Skeletal muscle tissue (tissue), 4 donors: Measurements from ENCODE around the gene APOM. TPM values are rescaled to one million over a fixed set of nuclear protein-coding genes. Genes with fewer than 3 reads are reported as not detected.
A peak's percentile ranks its signal among the peaks of the same experiment; 100 is the strongest.

ENCODE experiments used
- H3K27ac ChIP-seq: one replicate; pipeline ENCODE4 v1.7.0; 2013; ENCODE audit warnings: mild to moderate bottlenecking, low read depth, low read length, inconsistent platforms
- H3K27me3 ChIP-seq, 3 donors: one replicate each; pipeline ENCODE4 v1.7.0; 2013; ENCODE audit warnings: low read length in 3 of 3; ENCODE audit not compliant: control insufficient read depth in 3 of 3, insufficient read depth in 3 of 3
- H3K36me3 ChIP-seq, 3 donors: one replicate each; pipeline ENCODE4 v1.7.0; 2013; ENCODE audit warnings: low read length in 3 of 3; ENCODE audit not compliant: control insufficient read depth in 3 of 3, insufficient read depth in 3 of 3
- H3K4me1 ChIP-seq, 3 donors: one replicate each; pipeline ENCODE4 v1.7.0; 2013; ENCODE audit warnings: low read length in 3 of 3, mild to moderate bottlenecking in 3 of 3; ENCODE audit not compliant: control insufficient read depth in 3 of 3, insufficient read depth in 3 of 3
- H3K4me3 ChIP-seq, 3 donors: one replicate each; pipeline ENCODE4 v1.7.0; 2013; ENCODE audit warnings: low read length in 3 of 3
- H3K9ac ChIP-seq, 3 donors: one replicate each; pipeline ENCODE4 v1.7.0; 2013; ENCODE audit warnings: low read length in 3 of 3, mild to moderate bottlenecking in 3 of 3, moderate library complexity in 2 of 3, low read depth in 1 of 3
- H3K9me3 ChIP-seq, 3 donors: one replicate each; pipeline ENCODE4 v1.7.0; 2013; ENCODE audit warnings: low read length in 3 of 3; ENCODE audit not compliant: control insufficient read depth in 3 of 3
- total RNA-seq: library from RNA; depleted of rRNA; stranded (reverse); fragments of >200 nt; gene quantifications from one replicate; pipeline ENCODE4 v1.2.3, GENCODE V29; 2014
- donor health status: Osteomylitis.

Gene APOM
- total RNA-seq, 1 donor from 2014 or later = 1.0 TPM

DNA sequence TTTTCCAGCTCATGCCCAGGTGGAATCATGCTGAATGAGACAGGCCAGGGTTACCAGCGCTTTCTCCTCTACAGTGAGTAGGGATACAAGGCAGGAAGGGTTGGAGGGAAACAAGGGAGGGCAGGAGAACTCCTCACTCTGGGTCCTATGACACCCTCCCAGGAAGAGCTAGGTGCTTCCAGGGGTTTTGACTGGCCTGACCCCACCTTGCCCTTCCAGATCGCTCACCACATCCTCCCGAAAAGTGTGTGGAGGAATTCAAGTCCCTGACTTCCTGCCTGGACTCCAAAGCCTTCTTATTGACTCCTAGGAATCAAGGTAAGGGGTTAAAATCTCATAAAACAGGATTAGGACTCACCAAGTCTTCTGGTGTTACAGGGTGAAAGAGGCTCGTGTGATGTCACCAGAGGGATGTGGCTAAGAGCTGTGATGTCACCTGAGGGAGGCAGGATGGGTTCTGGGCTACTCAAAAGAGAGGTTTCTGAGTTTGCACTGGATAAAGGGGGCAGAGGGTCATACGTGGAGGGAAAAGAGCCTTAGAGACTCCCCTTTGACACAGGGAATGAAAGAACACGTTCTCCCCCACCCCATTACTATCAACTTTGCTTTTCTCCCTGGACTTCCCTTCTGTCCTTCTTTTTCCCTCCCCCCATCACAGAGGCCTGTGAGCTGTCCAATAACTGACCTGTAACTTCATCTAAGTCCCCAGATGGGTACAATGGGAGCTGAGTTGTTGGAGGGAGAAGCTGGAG, 1.9 kb downstream of the APOM start:
- peaks cover 20 to 33% (median 23%) of the 10 kb centered on the region in 3 donors for H3K36me3 ChIP-seq
- H3K9ac ChIP-seq = peak overlapping the region in 2 of 3 donors; percentile 3 to 75
- peaks cover 35 to 52% (median 49%) of the 10 kb centered on the region in 3 donors for H3K4me1 ChIP-seq
- no peak overlapping the region for H3K27ac ChIP-seq
- H3K9me3 ChIP-seq = no peaks in the 10 kb centered on the region
- H3K27me3 ChIP-seq = no peaks in the 10 kb centered on the region
- H3K4me3 ChIP-seq = no peak overlapping the region

DNA sequence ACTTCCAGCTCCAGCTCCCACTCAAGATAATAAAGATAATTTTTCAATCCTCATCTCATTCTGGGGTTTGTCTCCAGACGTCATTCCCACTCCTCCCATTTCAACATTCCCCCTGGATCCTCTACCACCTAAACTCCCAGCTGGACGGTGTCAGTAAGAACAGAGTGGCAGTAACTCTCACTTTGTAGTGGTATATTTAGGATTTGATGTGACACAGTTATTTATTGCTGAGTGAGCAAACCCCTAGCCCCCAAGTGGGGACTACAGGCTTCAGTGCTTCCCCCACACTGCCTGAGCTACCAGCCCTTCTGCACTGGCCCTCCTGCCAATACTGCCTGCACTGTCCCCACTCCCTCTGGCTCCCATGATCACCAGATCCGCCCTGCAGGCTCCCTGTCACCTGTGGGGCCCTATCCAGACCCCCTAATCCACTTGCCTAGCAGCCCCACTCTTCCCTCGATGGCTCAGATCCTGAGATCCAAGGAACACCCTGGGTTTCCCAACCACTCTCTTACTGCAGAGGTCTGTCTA, 2.5 kb downstream of the APOM start:
- peak overlapping the region in 2 of 3 donors; percentile 3 to 75 for H3K9ac ChIP-seq
- H3K4me1 ChIP-seq = peaks cover 39 to 54% (median 53%) of the 10 kb centered on the region in 3 donors
- H3K36me3 ChIP-seq = peaks cover 20 to 35% (median 24%) of the 10 kb centered on the region in 3 donors
- H3K27ac ChIP-seq = no peak overlapping the region
- H3K9me3 ChIP-seq = no peaks in the 10 kb centered on the region
- no peaks in the 10 kb centered on the region for H3K27me3 ChIP-seq
- H3K4me3 ChIP-seq = peak overlapping the region in 1 of 3 donors; percentile 13

DNA sequence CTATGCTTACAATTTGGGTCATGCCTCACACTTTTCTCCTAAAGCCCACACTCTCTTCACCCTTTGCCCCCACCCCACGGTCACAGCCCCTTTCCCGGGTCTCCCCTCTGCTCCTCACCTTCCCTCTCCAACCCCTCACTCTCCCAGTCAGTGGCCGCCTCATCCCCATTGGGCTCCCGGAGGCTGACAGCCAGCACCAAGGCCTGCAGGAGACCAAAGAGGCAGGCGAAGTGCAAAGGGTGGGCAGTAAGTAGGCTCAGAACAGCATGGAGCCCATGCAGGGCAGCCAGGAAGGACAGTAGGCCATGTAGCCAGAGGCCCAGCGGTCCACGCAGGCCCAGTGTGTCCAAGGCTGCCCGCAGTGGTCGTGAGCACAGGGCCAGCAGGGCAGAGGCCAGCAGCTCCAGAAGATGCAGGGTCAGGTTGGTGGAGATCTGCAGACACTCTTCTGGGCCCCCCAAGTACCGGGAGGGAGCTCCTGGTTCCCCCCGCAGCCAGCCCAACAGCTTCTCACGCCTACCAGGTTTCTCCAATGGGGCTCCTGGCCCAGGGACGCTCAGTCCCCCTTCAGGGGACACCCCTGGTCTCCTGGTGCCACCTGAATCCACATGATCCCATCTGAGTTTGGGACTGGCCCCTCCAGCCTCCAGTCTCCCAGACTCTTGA, 3.4 kb downstream of the APOM start:
- H3K9me3 ChIP-seq = no peaks in the 10 kb centered on the region
- H3K4me1 ChIP-seq = peaks cover 43 to 59% (median 57%) of the 10 kb centered on the region in 3 donors
- peak overlapping the region; percentile 83 to 96 (median 96) for H3K4me3 ChIP-seq
- no peaks in the 10 kb centered on the region for H3K27me3 ChIP-seq
- peak overlapping the region; percentile 83 for H3K27ac ChIP-seq
- H3K36me3 ChIP-seq = peaks cover 20 to 43% (median 32%) of the 10 kb centered on the region in 3 donors
- peak overlapping the region; percentile 94 to 100 (median 97) for H3K9ac ChIP-seq

DNA sequence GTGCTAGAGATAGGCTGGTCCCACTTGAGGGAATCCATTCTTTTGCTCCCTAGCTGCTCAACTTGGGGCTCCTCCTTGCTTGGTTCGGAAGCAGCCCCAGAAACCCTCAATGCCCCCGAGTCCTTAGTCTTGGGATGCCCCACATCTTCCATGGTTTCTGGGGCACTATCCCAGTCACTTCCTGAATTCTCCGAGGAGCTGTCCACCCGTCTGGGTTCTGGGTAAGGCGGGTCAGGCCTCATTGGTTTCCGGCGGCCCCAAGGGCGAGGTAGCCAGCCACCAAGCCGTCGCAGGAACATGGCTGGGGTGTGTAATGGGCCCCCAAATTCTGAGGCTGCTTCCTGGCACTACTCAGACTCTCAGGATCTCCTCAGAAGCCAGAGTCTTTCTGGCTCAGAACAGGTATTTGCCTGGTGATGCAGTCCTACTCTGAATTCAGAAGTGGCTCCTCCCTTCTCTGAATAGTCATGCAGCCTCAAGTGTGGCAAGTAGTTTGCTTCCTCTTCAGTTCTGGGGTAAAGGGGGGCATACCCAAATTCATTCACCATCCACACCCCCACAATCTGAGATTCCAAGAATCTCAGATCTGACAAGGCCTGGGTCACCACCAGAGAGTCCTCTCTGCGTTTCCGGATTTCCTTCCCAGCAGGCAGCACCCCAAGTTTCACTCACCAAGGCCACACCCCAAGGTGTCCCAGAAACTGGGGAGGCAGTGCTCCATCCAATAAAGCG, 4.1 kb downstream of the APOM start:
- no peaks in the 10 kb centered on the region for H3K9me3 ChIP-seq
- peak overlapping the region; percentile 83 to 96 (median 96) for H3K4me3 ChIP-seq
- H3K4me1 ChIP-seq = peaks cover 47 to 62% (median 61%) of the 10 kb centered on the region in 3 donors
- H3K36me3 ChIP-seq = peaks cover 20 to 43% (median 32%) of the 10 kb centered on the region in 3 donors
- peak overlapping the region; percentile 94 to 100 (median 97) for H3K9ac ChIP-seq
- no peaks in the 10 kb centered on the region for H3K27me3 ChIP-seq
- H3K27ac ChIP-seq = peak overlapping the region; percentile 83

DNA sequence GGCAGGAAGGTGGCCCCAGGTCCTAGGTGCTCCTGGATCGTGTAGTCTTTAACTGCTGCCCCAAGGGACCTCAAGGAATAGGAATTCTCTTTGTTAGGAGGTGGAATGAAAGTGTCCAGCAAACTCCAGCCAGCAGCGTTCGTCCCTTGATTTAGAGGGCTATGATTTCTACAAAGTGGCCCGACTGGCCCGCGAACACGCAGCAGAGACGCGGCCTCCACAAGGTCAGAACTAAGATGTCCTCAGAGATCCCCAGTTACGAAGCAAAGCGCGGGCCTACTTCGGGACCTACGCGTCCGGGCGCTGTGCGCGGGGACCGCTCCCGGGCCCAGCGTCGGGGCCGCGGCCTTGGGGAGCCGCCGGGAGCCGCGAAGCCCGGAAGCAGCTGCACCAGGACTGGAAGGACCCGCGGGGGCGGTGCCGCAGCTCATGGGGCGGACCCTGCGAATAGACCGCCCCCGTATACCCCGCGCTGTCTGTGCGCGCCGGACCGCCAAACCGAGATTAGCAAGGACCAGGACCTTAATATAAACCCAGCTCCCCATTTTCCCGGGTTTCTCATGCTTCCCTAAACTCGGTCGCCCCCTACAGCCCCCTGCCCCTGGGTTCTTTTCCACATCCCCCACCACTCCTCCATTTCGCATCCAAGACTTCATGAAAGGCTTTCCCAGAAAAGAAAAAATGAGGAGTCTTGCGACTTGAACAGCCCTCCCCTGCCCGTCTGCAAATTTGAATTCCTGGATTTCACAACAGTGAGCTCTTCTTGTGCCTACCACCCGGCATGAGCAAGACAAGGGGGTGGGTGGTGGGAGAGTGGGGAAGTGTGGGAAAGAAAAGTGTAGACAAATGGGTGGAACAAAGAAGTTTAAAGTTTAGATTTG, 4.9 kb downstream of the APOM start, which contains the start of gene C6orf47:
Gene C6orf47 (minus strand): TSS at position 398 of the 881 bp plus-strand sequence. CDS start 831 bp downstream, outside the sequence.
- Histone ChIP-seq H3K9me3 (no peaks in the 10 kb centered on the region), H3K4me3 (peak within 1 kb of the TSS; percentile 83 to 96 (median 96)), H3K36me3 (peaks cover 20 to 37% (median 30%) of the 10 kb centered on the region in 3 donors), H3K27ac (peak within 1 kb of the TSS; percentile 83), H3K9ac (peak within 1 kb of the TSS; percentile 94 to 100 (median 97)), H3K4me1 (peaks cover 47 to 65% (median 61%) of the 10 kb centered on the region in 3 donors), H3K27me3 (no peaks in the 10 kb centered on the region)

DNA sequence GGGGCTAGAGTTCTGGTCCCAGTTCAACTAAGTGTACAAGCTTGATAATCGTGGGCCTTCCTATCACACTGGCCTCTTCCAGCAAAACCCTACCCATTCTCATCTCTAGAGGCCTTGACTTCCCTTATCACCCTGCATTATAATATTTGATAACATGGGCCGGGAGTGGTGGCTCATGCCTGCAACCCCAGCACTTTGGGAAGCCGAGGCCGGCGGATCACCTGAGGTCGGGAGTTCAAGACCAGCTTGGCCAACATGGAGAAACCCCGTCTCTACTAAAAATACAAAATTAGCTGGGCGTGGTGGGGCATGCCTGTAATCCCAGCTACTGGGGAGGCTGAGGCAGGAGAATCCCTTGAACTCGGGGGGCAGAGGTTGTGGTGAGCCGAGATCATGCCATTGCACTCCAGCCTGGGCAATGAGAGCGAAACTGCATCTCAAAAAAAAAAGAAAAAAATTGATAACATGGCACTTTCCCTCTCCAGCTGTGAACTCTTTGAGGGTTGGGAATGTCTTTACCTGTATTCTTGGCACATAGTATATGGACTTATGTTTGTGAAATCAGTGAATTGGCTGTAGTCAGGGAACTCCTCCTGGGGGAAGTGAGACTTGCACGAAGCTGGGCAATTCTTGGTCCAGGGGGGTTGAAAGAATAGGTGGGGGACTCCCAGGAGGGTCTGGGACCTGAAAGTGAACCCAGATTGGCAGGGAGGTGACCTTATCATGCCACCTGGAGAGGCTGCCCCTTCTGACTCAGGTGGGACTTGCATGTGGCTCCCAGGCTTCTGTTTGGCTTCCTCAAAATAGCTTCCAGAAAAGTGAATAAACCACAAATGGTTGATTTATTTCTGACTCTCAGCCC, 5.8 kb downstream of the APOM start:
- Histone ChIP-seq H3K9ac (peak overlapping the region; percentile 94 to 100 (median 97)), H3K36me3 (peaks cover 14 to 30% (median 25%) of the 10 kb centered on the region in 3 donors), H3K4me1 (peaks cover 51 to 68% (median 64%) of the 10 kb centered on the region in 3 donors), H3K9me3 (no peaks in the 10 kb centered on the region), H3K27ac (peak overlapping the region; percentile 83), H3K4me3 (peak overlapping the region in 2 of 3 donors; percentile 83 to 96), H3K27me3 (no peaks in the 10 kb centered on the region)

DNA sequence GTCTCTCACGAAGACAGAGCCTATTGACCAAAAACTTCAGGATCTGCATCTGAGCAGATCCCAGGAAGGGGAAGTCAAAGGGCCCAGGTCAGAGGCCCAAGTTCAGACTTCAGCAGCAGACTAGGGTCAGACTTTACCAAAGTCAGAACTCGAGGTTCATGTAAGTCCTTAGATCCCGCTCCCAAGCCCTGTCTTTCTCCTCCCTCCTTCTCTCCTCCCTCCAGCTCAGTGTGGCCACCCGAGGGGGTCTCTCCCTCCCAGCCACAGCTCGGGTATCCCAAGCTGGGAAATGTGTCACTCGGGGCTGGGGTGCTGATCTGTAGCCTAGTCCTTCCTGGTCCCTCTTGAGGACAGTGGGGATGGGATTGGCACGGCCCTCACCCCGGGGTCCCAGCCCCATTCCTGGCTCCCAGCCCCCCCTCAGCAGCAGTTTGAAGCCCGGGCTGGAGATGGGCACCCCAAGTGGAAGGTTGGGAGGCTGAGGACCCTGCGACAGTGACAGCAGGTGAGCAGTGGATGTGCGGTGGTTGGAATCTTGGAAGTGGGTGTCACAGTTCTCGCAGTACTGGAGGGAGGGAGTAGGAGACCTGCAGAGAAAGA, 6.5 kb downstream of the APOM start:
- Histone ChIP-seq H3K27me3 (no peaks in the 10 kb centered on the region), H3K9me3 (no peaks in the 10 kb centered on the region), H3K4me3 (no peak overlapping the region), H3K9ac (no peak overlapping the region), H3K36me3 (peaks cover 18 to 31% (median 25%) of the 10 kb centered on the region in 3 donors), H3K4me1 (peaks cover 56 to 73% (median 68%) of the 10 kb centered on the region in 3 donors), H3K27ac (no peak overlapping the region)
